Transverse colon (tissue), 4 donors: ENCODE results near the gene WDR37. TPM values are rescaled to one million over a fixed set of nuclear protein-coding genes. Genes with fewer than 3 reads are reported as not detected.

Experiments
- DNase-seq: peaks from one replicate; pipeline ENCODE4 v3.0.0-alpha.2; 2019
- H3K27ac ChIP-seq, 4 donors: fragments of 200-600 bp; sonication (generic); 2 replicates each; pipeline ENCODE4 v1.5.1; 2016 to 2018; ENCODE audit warnings: inconsistent platforms in 4 of 4
- H3K27me3 ChIP-seq: fragments of 200-600 bp; sonication (generic); 2 replicates; pipeline ENCODE4 v1.5.1; 2017; ENCODE audit warnings: inconsistent platforms
- H3K36me3 ChIP-seq, 4 donors: fragments of 200-600 bp; sonication (generic); 2 replicates each; pipeline ENCODE4 v1.5.1; 2017 to 2019; ENCODE audit warnings: inconsistent platforms in 4 of 4
- H3K4me1 ChIP-seq, 4 donors: fragments of 200-600 bp; sonication (generic); 2 replicates each; pipeline ENCODE4 v1.5.1; 2017 to 2020; ENCODE audit warnings: inconsistent platforms in 4 of 4
- H3K4me3 ChIP-seq, 4 donors: fragments of 200-600 bp; sonication (generic); 1 replicate in 1 of 4; 2 replicates in 3 of 4; pipeline versions ENCODE4 v1.5.1 to v1.6.1; 2017 to 2019; ENCODE audit warnings: inconsistent platforms in 4 of 4
- H3K9me3 ChIP-seq, 2 donors: fragments of 200-600 bp; sonication (generic); 2 replicates each; pipeline ENCODE4 v1.5.1; 2017 to 2019; ENCODE audit warnings: inconsistent platforms in 2 of 2
- EP300 ChIP-seq: sonication (generic); formaldehyde crosslinking; IDR thresholded peaks from one replicate; pipeline ENCODE4 v1.6.1; 2017; ENCODE audit warnings: antibody characterized with exemption, low read depth
- POLR2A ChIP-seq: fragments of 450-650 bp; IDR thresholded peaks from one replicate; pipeline ENCODE4 v1.6.1; 2016; ENCODE audit warnings: antibody characterized with exemption, mild to moderate bottlenecking, moderate library complexity
- POLR2AphosphoS5 ChIP-seq, 3 donors: sonication (generic); formaldehyde crosslinking; IDR thresholded peaks; one replicate each; pipeline ENCODE4 v1.6.1; 2016; ENCODE audit warnings: antibody characterized with exemption in 3 of 3
- WGBS, 2 donors: methylation state at CpG; one replicate each; pipeline ENCODE4 v1.1.5; 2018; ENCODE audit warnings: low coverage in 1 of 2; 5-methylcytosine and 5-hydroxymethylcytosine counted together
- in situ Hi-C, 4 donors: fragments of 200-750 bp; cut with MboI; loops; one replicate each; pipeline versions ENCODE4 v1.15.0 to v1.15.1; 2017; ENCODE audit warnings: low sequenced_read_pairs in 3 of 4, low pct_ligation_motif_present in 1 of 4, low pct_unique_long_range_greater_than_20kb in 1 of 4
- intact Hi-C: fragments of 100-400 bp; cut with DNase I; formaldehyde crosslinking; loops from one replicate; pipeline ENCODE4 v1.15.1; 2023; ENCODE audit warnings: low total_unique reads
- total RNA-seq, 4 donors: library from RNA; depleted of rRNA; stranded (reverse); fragments of >200 nt; gene quantifications; one replicate each; pipeline ENCODE4 v1.1.0, GENCODE V29; 2016
- TF ChIP-seq, protein P1 (sequence below), 5 experiments: fragments of 200-600 bp in 3 of 5; fragments of 450-650 bp in 2 of 5; sonication (generic) in 3 of 5; IDR thresholded peaks; 1 replicate in 2 of 5; 2 replicates in 3 of 5; pipeline ENCODE4 v1.5.1; 2016 to 2017; ENCODE audit warnings: antibody characterized with exemption in 5 of 5, inconsistent platforms in 3 of 5, mild to moderate bottlenecking in 2 of 5, moderate library complexity in 1 of 5

Gene WDR37
- total RNA-seq, 4 donors from 2014 or later, result 14.5 to 22.1 (median 19.7) TPM

DNA sequence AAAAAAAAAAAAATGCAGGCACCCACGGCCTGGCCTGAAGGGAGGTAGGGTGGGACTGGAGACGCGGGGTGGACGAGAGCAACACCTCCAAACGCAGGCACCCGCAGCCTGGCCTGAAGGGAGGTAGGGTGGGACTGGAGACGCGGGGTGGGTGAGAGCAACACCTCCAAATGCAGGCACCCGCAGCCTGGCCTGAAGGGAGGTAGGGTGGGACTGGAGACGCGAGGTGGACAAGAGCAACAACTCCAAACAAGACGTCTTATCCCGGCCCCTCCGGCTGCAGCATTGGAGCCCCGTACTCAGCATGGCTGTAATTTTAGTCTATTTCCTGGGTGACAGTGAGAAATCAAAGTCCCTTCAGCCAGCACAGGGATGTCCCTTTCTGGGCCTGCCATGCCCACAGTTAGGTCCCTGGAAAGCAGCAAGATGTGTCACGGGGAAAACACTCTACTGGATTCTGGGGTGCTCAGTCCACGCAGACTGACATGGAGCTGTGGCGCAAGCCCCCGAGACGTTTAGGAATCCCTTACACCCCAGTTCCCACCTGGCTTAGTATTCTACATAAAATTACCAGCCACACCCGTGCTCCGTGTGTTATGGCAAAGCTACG lies 119.9 kb downstream of the WDR37 start:
- DNase-seq, result no peak

DNA sequence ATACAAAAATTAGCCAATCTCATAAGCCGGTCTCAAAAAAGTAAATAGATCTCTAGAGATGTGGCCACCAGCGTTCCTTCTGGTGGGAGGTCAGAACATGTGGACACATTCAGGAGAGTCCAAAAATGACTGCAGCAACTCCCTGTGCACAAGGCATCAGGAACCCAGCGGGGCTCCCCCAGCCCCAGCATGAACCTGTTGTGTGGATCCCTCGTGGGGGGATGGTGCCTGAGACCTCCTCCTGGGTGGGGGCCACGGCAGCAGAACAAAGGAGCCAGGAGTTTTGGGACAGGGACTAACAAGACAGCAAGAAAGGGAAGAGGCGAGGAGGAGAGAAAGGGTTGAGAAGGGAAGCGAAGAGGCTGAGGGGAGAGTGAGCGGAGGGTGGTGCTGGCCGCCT lies 121.8 kb downstream of the WDR37 start:
- 78 to 83% methylated on average over 4 to 9 of the region's 9 CpGs for WGBS, 2 donors
- TF ChIP-seq POLR2AphosphoS5 (IDR thresholded peaks at IDR 0.05), result no peak
- Histone ChIP-seq H3K9me3 (no peaks in the 10 kb centered on the region), H3K4me1 (no peaks in the 10 kb centered on the region), H3K36me3 (no peaks in the 10 kb centered on the region), H3K27me3 (no peaks in the 10 kb centered on the region), H3K27ac (no peak overlapping the region), H3K4me3 (no peak overlapping the region)
- in situ Hi-C loops, result no loop called here
- no peak for DNase-seq
- intact Hi-C loops, result loop anchor here (10.0 kb wide), 1 partner anchor 433 kb away; no protein-coding TSS in a partner anchor

More for the DNA sequence above, 119.9 kb downstream of the WDR37 start:
- in situ Hi-C loops (no loop called here), intact Hi-C loops (loop anchor here (10.0 kb wide), 1 partner anchor 431 kb away; no protein-coding TSS in a partner anchor)
- no peaks in the 10 kb centered on the region for H3K4me1 ChIP-seq
- no peaks in the 10 kb centered on the region for H3K27me3 ChIP-seq
- 90 to 91% methylated on average over 16 to 23 of the region's 23 CpGs for WGBS, 2 donors
- H3K4me3 ChIP-seq, result no peak overlapping the region
- H3K36me3 ChIP-seq, result no peaks in the 10 kb centered on the region
- H3K27ac ChIP-seq, result no peak overlapping the region
- no peaks in the 10 kb centered on the region for H3K9me3 ChIP-seq
- TF ChIP-seq, protein P1, sequence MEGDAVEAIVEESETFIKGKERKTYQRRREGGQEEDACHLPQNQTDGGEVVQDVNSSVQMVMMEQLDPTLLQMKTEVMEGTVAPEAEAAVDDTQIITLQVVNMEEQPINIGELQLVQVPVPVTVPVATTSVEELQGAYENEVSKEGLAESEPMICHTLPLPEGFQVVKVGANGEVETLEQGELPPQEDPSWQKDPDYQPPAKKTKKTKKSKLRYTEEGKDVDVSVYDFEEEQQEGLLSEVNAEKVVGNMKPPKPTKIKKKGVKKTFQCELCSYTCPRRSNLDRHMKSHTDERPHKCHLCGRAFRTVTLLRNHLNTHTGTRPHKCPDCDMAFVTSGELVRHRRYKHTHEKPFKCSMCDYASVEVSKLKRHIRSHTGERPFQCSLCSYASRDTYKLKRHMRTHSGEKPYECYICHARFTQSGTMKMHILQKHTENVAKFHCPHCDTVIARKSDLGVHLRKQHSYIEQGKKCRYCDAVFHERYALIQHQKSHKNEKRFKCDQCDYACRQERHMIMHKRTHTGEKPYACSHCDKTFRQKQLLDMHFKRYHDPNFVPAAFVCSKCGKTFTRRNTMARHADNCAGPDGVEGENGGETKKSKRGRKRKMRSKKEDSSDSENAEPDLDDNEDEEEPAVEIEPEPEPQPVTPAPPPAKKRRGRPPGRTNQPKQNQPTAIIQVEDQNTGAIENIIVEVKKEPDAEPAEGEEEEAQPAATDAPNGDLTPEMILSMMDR (IDR thresholded peaks at IDR 0.05), result no peak
- TF ChIP-seq POLR2AphosphoS5 (IDR thresholded peaks at IDR 0.05) (no peak), POLR2A (no peak), EP300 (no peak)

DNA sequence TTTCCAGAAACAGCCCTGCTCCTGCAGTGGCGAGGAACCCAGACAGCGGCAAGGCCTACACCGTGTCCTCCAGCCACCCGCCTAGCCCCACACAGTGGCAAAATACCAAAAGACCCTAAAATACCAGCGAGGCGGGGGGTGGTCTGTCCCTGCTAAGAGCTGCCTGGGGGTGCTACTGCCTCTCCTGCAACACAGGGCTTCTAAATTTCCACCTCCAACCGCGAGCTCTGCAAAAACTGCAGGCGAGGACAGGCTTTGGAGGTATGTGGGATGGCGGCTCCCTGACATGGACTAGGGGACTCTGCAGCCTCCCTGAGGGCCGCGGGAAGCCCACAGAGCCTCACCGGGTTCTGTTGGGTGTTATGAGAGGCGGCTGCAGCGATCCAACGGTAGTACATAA lies 122.3 kb downstream of the WDR37 start:
- Histone ChIP-seq H3K4me1 (no peaks in the 10 kb centered on the region), H3K27me3 (no peaks in the 10 kb centered on the region), H3K36me3 (no peaks in the 10 kb centered on the region), H3K27ac (no peak overlapping the region), H3K9me3 (no peaks in the 10 kb centered on the region), H3K4me3 (no peak overlapping the region)
- intact Hi-C loops, result loop anchor here (10.0 kb wide), 1 partner anchor 434 kb away; no protein-coding TSS in a partner anchor
- in situ Hi-C loops, result no loop called here
- no peak for DNase-seq
- no peak for TF ChIP-seq POLR2A
- TF ChIP-seq POLR2AphosphoS5 (IDR thresholded peaks at IDR 0.05), result no peak
- TF ChIP-seq, protein P1 (IDR thresholded peaks at IDR 0.05), result no peak
- no peak for TF ChIP-seq EP300
- WGBS, 2 donors, result 60 to 88% methylated on average over 1 to 16 of the region's 16 CpGs

DNA sequence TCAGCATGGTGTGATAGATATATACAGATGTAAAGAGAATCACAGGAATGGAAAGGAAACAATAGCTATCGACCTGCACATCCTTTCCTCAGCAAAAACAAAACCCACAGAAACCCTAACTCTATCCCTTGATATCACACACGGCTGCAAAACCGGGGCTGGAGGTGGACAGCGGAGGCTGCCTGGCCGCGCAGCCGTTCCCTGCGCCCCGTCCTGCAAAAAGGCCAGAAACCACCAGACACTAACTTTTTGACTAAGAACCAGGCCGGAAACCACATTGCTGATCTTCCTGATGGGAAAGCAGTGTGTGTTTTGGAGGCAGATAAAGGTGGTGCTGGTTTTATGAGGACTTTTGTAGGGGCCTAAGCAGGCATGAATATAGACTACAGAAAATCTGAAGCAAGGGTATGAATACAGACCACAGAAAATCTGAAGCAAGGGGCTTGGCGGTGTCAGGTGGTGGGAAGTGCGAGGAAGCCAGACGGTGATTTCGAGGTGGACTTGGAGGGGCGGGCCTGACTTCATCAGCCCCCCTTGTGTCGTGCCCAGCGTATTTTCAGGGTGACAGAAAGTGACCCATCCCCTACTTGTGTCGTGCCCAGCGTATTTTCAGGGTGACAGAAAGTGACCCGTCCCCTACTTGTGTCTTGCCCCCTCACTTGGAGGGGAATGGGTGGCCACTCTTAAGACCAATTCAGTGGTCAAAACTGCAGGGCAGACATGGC lies 123.3 kb downstream of the WDR37 start:
- DNase-seq, result no peak
- H3K36me3 ChIP-seq, result no peaks in the 10 kb centered on the region
- no peaks in the 10 kb centered on the region for H3K27me3 ChIP-seq
- no peak overlapping the region for H3K27ac ChIP-seq
- no peaks in the 10 kb centered on the region for H3K4me1 ChIP-seq
- in situ Hi-C loops (no loop called here), intact Hi-C loops (loop anchor here (10.0 kb wide), 1 partner anchor 435 kb away; no protein-coding TSS in a partner anchor)
- no peak overlapping the region for H3K4me3 ChIP-seq
- no peaks in the 10 kb centered on the region for H3K9me3 ChIP-seq
- 84 to 100% methylated on average over 1 to 20 of the region's 20 CpGs for WGBS, 2 donors
- TF ChIP-seq, protein P1 (IDR thresholded peaks at IDR 0.05), result no peak
- TF ChIP-seq POLR2AphosphoS5 (IDR thresholded peaks at IDR 0.05) (no peak), POLR2A (no peak)
